ENCODE measurements around the gene LY6G6C.

LY6G6C gene

DNA sequence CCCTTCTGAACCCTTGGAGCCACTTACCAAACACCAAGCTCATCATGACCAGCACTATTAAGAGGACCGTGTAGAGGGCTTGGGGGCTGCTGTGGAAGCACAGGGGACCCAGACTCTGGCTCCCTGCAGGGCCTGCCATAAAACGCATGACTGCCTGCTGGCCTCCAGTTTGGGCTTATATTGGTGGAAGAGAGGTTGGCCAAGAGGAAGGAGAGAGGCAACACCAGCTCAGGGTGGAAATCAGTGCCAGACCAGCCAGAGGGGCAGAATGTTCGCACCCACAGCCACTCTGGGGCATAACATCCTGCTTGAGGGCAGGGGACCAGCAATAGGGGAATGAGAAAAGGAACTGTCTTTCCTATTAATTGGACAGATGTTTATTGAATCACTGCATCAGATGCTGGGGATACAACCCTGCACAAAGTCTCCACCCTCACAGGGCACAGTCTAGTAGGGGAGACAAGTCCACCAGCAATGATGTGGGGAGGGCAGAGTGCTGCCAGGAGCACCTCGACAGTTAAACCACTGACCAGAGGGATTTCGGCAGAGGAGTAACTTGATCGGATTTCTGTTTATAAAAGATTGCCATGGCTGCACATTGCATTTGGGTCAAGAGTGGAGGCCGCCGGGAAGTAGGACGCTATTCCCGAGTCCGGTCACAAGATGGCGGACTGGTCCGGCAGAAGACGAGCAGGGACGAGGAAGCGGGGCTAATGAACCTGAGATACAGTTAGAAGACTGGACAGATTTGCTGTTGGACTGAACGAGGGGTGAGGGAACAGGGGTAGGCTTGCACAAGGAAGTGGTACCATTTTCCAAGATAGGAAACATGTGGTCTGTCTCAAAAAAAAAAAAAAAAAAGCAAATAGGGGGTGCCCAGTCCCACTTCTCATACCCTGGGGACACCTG is 41.1 kb downstream of the LY6G6C start, which contains the start of gene LY6G5C:
Gene LY6G5C, minus strand, starts transcription at position 842 of the 909 bp plus-strand sequence. Its CDS starts 694 bp downstream, at position 148.
- DNase-seq (ENCODE audit: low read depth), result no peak

DNA sequence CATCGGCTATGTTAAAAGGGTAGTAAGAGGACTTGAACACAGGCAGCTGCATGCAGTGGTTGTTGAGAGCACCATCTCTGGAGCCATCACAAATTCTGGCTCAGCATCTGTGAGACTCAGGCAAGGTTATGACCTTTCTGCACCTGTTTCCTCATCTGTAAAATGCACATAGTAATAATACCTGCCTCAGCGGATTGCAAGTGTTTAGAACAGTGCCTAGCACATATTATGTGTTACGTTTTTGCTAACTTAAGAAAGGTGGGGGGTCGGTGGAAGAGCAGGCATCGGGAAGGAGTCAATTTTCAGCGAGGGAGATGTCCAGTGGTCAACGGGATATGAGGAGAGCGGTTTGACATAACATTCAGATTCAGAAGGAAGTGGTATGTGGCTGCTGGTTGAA is 43.6 kb downstream of the LY6G6C start:
- DNase-seq (ENCODE audit: low read depth), result no peak

DNA sequence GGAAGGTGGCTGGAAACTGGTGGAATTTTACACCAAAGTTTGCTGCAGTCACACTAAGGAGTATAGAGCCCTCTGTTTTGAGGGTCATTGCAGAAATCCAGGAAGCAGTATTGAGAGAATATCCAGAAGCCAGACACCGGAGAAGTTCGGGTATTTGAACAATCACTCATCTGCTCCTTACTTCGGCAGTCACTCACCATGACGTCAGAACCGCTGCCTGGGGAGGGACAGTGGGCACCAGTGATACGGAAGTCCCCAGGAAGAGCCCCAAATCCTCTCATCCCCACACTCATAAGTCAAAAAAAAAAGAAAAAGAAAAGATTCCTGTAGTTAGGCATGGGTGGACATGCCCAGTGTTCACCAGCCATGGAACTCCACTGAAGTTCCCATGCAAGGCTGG is 44.6 kb downstream of the LY6G6C start:
- no peak for DNase-seq (ENCODE audit: low read depth)

DNA sequence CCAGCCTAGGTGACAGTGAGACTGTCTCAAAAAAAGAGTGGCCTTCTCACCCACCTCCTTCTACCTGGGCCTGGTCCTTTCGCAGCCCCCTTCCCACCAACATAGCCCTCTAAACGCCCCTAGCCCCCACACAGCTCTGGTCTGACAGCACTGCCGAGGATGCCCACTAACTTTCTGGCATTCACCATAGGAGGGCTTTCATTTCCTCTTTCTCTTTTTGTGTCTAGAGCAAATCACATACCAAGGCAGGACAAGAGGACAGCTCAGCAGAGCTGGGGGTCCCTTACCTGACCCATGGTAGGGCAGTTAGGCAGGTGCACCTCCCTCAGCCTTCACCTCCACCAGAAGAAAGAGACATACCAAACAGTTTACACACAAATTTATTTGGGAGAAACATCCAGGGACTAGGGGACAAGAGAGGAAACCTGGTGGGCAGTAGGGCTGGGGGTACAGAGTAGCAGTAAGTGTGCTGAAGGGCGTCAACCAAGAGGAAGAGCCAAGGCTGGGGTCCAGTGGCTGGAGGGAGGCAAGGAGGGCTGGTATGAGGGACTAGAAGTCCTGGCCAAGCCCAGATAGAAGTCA is 45.1 kb downstream of the LY6G6C start:
- DNase-seq (ENCODE audit: low read depth), result no peak

DNA sequence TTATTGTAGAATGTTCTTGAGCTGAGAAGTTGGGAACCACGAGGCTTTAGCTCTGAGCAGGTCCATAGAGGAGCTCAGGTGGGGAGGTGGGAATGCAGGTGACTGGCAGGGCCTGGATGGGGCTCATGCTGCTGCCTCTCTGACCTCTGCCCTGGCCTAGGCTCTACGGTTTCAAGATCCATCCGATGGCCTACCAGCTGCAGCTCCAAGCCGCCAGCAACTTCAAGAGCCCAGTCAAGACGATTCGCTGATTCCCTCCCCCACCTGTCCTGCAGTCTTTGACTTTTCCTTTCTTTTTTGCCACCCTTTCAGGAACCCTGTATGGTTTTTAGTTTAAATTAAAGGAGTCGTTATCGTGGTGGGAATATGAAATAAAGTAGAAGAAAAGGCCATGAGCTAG is 51.9 kb downstream of the LY6G6C start, which contains the start of gene LY6G5B:
Gene LY6G5B, plus strand, starts transcription at position 301 of the 400 bp plus-strand sequence. CDS start 975 bp downstream, outside the sequence.
- no peak for DNase-seq (ENCODE audit: low read depth)
